SK-N-SH (cell line): ENCODE results near the gene GPLD1. TPM values are rescaled to one million over a fixed set of nuclear protein-coding genes. Genes with fewer than 3 reads are reported as not detected.

Experiments
- CTCF ChIA-PET: fragments of 300-600, 350-600 bp; formaldehyde crosslinking; extraction: SDS; loops from one replicate; lab custom pipeline; 2021; lab: Yijun Ruan, JAX
- POLR2A ChIA-PET: fragments of 350-600 bp; sonication (Branson Sonifier 250); formaldehyde crosslinking; extraction: SDS; loops from one replicate; lab custom pipeline; 2020; ENCODE audit warnings: antibody characterized with exemption, inconsistent platforms; lab: Yijun Ruan, JAX
- DNase-seq: peaks from one replicate; pipeline ENCODE4 v3.0.0; 2012
- H2AFZ ChIP-seq: fragments of 200-600 bp; sonication (generic); 2 replicates; pipeline ENCODE4 v1.8.1; 2016; ENCODE audit warnings: antibody characterized with exemption, mild to moderate bottlenecking, low read depth
- H3F3A ChIP-seq: fragments of 200-600 bp; sonication (generic); replicated peaks from 2 replicates; pipeline ENCODE3; 2016; ENCODE audit warnings: antibody characterized with exemption, mild to moderate bottlenecking; ENCODE audit not compliant: insufficient read depth
- H3K27ac ChIP-seq, 2 experiments: fragments of 200-500 bp in 1 of 2; fragments of 200-600 bp in 1 of 2; sonication (Bioruptor generic) in 1 of 2; sonication (generic), shearing (Covaris generic) in 1 of 2; 2 replicates each; pipeline versions ENCODE4 v1.5.1 to v1.6.1; 2014 to 2016; ENCODE audit warnings: low read depth in 2 of 2, inconsistent platforms in 1 of 2, low read length in 1 of 2, mild to moderate bottlenecking in 1 of 2, mixed read lengths in 1 of 2
- H3K27me3 ChIP-seq: fragments of 200-600 bp; sonication (generic), shearing (Covaris generic); 2 replicates; pipeline ENCODE4 v1.6.1; 2016; ENCODE audit warnings: mixed run types; ENCODE audit not compliant: insufficient read depth
- H3K36me3 ChIP-seq, 2 experiments: fragments of 200-500 bp in 1 of 2; fragments of 200-600 bp in 1 of 2; sonication (Bioruptor generic) in 1 of 2; sonication (generic) in 1 of 2; replicated peaks in 1 of 2; 2 replicates each; pipeline versions ENCODE3 to v1.5.1; 2014 to 2016; ENCODE audit warnings: low read length in 1 of 2, mild to moderate bottlenecking in 1 of 2; ENCODE audit not compliant: insufficient read depth in 2 of 2, control insufficient read depth in 1 of 2
- H3K4me1 ChIP-seq, 2 experiments: fragments of 200-500 bp in 1 of 2; fragments of 200-600 bp in 1 of 2; sonication (Bioruptor generic) in 1 of 2; sonication (generic), shearing (Covaris generic) in 1 of 2; 2 replicates each; pipeline versions ENCODE4 v1.5.1 to v1.6.1; 2014 to 2016; ENCODE audit warnings: low read depth in 1 of 2, low read length in 1 of 2, mixed run types in 1 of 2; ENCODE audit not compliant: insufficient read depth in 2 of 2, control insufficient read depth in 1 of 2
- H3K4me2 ChIP-seq: fragments of 200-600 bp; sonication (generic), shearing (Covaris generic); 2 replicates; pipeline ENCODE4 v1.6.1; 2017; ENCODE audit warnings: mixed run types
- H3K4me3 ChIP-seq, 2 experiments: fragments of 200-500 bp in 1 of 2; fragments of 200-600 bp in 1 of 2; sonication (Bioruptor generic) in 1 of 2; sonication (generic), shearing (Covaris generic) in 1 of 2; 2 replicates each; pipeline versions ENCODE4 v1.5.1 to v1.8.1; 2014 to 2016; ENCODE audit warnings: low read depth in 2 of 2, inconsistent platforms in 1 of 2, low read length in 1 of 2, mild to moderate bottlenecking in 1 of 2, mixed read lengths in 1 of 2, moderate library complexity in 1 of 2
- H3K79me2 ChIP-seq: fragments of 200-600 bp; sonication (generic); 2 replicates; pipeline ENCODE4 v1.8.1; 2017; ENCODE audit warnings: mild to moderate bottlenecking; ENCODE audit not compliant: insufficient read depth
- H3K9ac ChIP-seq: fragments of 200-600 bp; sonication (generic); 2 replicates; pipeline ENCODE4 v1.6.1; 2017; ENCODE audit warnings: mixed run types
- H3K9me2 ChIP-seq: fragments of 200-600 bp; sonication (generic); 2 replicates; pipeline ENCODE4 v1.6.1; 2017; ENCODE audit warnings: mixed run types
- H3K9me3 ChIP-seq: fragments of 200-600 bp; sonication (generic); 2 replicates; pipeline ENCODE4 v1.6.1; 2017; ENCODE audit warnings: mixed run types, mild to moderate bottlenecking, moderate library complexity
- H4K20me1 ChIP-seq: fragments of 200-600 bp; sonication (generic); 2 replicates; pipeline ENCODE4 v1.6.1; 2017; ENCODE audit warnings: mild to moderate bottlenecking, mixed run types; ENCODE audit not compliant: insufficient read depth
- CTCF ChIP-seq: fragments of 200-600 bp; sonication (generic); IDR thresholded peaks from 2 replicates; pipeline ENCODE4 v1.6.1; 2017; ENCODE audit warnings: antibody characterized with exemption, mild to moderate bottlenecking, moderate library complexity
- FOXJ3 ChIP-seq: sonication (generic); formaldehyde crosslinking; IDR thresholded peaks from 2 replicates; pipeline ENCODE4 v1.5.1; 2020; ENCODE audit warnings: mild to moderate bottlenecking, missing genetic modification reagents
- IRF3 ChIP-seq: fragments of 150-350 bp; IDR thresholded peaks from 2 replicates; pipeline ENCODE4 v1.6.1; 2016; ENCODE audit warnings: mild to moderate bottlenecking, low read depth, low read length
- JUND ChIP-seq: IDR thresholded peaks from 2 replicates; pipeline ENCODE4 v1.4.0; 2012
- MEF2A ChIP-seq: IDR thresholded peaks from 2 replicates; pipeline ENCODE4 v1.4.0; 2012; ENCODE audit warnings: low read depth, borderline replicate concordance
- MXI1 ChIP-seq: IDR thresholded peaks from 2 replicates; pipeline ENCODE4 v1.6.1; 2012; ENCODE audit warnings: mild to moderate bottlenecking, low read depth, low read length, improper control_type of control experiment
- RCOR1 ChIP-seq: fragments of 150-350 bp; IDR thresholded peaks from 2 replicates; pipeline ENCODE4 v1.6.1; 2017; ENCODE audit warnings: antibody characterized with exemption, low read length
- TCF12 ChIP-seq: IDR thresholded peaks from 2 replicates; pipeline ENCODE4 v1.4.0; 2012
- USF1 ChIP-seq: IDR thresholded peaks from 2 replicates; pipeline ENCODE4 v1.4.0; 2012; ENCODE audit warnings: low read depth, borderline replicate concordance
- YY1 ChIP-seq: IDR thresholded peaks from 2 replicates; pipeline ENCODE4 v1.4.0; 2012; ENCODE audit warnings: low read depth, mild to moderate bottlenecking
- WGBS: methylation state at CpG from one replicate; pipeline ENCODE4 v1.1.6; 2017; ENCODE audit warnings: low lambda C conversion rate; 5-methylcytosine and 5-hydroxymethylcytosine counted together
- polyA plus RNA-seq, 3 experiments: library from polyadenylated mRNA; depleted of rRNA; stranded (reverse); fragments of >200 nt; gene quantifications; 2 replicates each; pipeline ENCODE4 v1.2.3, GENCODE V29; 2012
- TF ChIP-seq, protein P1 (sequence below): IDR thresholded peaks from 2 replicates; pipeline ENCODE4 v1.6.1; 2012; ENCODE audit warnings: mild to moderate bottlenecking, low read depth, low read length, moderate library complexity
- TF ChIP-seq, protein P2 (sequence below): IDR thresholded peaks from 2 replicates; pipeline ENCODE4; 2012
- TF ChIP-seq, protein P3 (sequence below): IDR thresholded peaks from 2 replicates; pipeline ENCODE4 v1.4.0; 2012; ENCODE audit warnings: low read depth, borderline replicate concordance

Gene GPLD1
- polyA plus RNA-seq, 1 of the 3 experiments (the other 2 are of a cell fraction) = 0.94 TPM

DNA sequence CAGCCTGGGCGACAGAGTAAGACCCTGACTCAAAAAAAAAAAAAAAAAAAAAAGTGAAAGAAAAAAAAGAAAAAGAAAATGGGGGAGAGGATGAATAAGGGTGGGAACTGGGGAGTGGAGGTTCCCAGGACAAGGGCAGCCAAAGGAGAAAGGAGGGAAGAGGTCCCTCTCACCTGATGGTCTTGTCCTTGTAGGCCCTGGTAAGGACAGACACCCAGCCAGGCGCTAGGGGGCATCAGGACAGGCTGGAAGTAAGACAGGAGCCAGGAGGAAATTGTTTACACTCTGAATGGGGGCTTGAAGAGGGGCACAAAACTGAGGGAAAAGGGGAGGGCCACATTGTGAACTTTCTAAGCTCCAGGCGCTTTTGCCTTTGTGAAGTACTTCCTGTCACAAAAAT, 3.1 kb upstream of the GPLD1 start:
- Histone ChIP-seq H3K9me2 (no peaks in the 10 kb centered on the region), H3K27me3 (no peaks in the 10 kb centered on the region), H4K20me1 (no peaks in the 10 kb centered on the region), H3K4me1 (peaks cover 0 to 10% of the 10 kb centered on the region in 2 experiments; a peak in 1 of 4 replicates), H3K9me3 (no peaks in the 10 kb centered on the region), H3K4me2 (no peak overlapping the region), H2AFZ (no peak overlapping the region), H3K4me3 (no peak overlapping the region), H3K79me2 (no peaks in the 10 kb centered on the region), H3K9ac (no peak overlapping the region), H3K27ac (no peak overlapping the region)
- no peak for DNase-seq
- WGBS = 84% methylated on average over 3 of the region's 3 CpGs
- ChIA-PET CTCF (interaction anchor here (0.9 to 3.7 kb wide), 3 partner anchors 29 to 210 kb away, joined by 3 to 13 read pairs (median 4); no protein-coding TSS in a partner anchor), POLR2A (no interaction called here)
- TF ChIP-seq CTCF = 0 out of 2 replicates have a peak, but pooled peaks have one; percentile 10
- TF ChIP-seq RCOR1 = no peak
- TF ChIP-seq, all 33 proteins: peak for 1
- H3F3A ChIP-seq = no peaks in the 10 kb centered on the region
- H3K36me3 ChIP-seq = no peaks in the 10 kb centered on the region

- Histone ChIP-seq H3K9me2 (no peaks in the 10 kb centered on the region), H3K9ac (no peak overlapping the region), H3F3A (no peaks in the 10 kb centered on the region), H3K4me2 (no peak overlapping the region), H3K4me1 (peaks cover 0 to 10% of the 10 kb centered on the region in 2 experiments; a peak in 1 of 4 replicates), H3K4me3 (no peak overlapping the region), H4K20me1 (no peaks in the 10 kb centered on the region), H3K36me3 (no peaks in the 10 kb centered on the region), H3K79me2 (no peaks in the 10 kb centered on the region), H2AFZ (no peak overlapping the region), H3K9me3 (no peaks in the 10 kb centered on the region), H3K27ac (no peak overlapping the region), H3K27me3 (no peaks in the 10 kb centered on the region)
- CTCF ChIA-PET = interaction anchor here (1.1 kb wide), 2 partner anchors 90 to 208 kb away, joined by 3 read pairs; no protein-coding TSS in a partner anchor
- POLR2A ChIA-PET = no interaction called here
- whole genome bisulfite sequencing = 89% methylated on average over 4 of the region's 4 CpGs
- TF ChIP-seq YY1 (no peak), JUND (no peak), USF1 (no peak), TCF12 (no peak), MEF2A (no peak), IRF3 (no peak), MXI1 (no peak), FOXJ3 (no peak)
- TF ChIP-seq, protein P1, sequence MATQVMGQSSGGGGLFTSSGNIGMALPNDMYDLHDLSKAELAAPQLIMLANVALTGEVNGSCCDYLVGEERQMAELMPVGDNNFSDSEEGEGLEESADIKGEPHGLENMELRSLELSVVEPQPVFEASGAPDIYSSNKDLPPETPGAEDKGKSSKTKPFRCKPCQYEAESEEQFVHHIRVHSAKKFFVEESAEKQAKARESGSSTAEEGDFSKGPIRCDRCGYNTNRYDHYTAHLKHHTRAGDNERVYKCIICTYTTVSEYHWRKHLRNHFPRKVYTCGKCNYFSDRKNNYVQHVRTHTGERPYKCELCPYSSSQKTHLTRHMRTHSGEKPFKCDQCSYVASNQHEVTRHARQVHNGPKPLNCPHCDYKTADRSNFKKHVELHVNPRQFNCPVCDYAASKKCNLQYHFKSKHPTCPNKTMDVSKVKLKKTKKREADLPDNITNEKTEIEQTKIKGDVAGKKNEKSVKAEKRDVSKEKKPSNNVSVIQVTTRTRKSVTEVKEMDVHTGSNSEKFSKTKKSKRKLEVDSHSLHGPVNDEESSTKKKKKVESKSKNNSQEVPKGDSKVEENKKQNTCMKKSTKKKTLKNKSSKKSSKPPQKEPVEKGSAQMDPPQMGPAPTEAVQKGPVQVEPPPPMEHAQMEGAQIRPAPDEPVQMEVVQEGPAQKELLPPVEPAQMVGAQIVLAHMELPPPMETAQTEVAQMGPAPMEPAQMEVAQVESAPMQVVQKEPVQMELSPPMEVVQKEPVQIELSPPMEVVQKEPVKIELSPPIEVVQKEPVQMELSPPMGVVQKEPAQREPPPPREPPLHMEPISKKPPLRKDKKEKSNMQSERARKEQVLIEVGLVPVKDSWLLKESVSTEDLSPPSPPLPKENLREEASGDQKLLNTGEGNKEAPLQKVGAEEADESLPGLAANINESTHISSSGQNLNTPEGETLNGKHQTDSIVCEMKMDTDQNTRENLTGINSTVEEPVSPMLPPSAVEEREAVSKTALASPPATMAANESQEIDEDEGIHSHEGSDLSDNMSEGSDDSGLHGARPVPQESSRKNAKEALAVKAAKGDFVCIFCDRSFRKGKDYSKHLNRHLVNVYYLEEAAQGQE = no peak
- TF ChIP-seq, protein P2, sequence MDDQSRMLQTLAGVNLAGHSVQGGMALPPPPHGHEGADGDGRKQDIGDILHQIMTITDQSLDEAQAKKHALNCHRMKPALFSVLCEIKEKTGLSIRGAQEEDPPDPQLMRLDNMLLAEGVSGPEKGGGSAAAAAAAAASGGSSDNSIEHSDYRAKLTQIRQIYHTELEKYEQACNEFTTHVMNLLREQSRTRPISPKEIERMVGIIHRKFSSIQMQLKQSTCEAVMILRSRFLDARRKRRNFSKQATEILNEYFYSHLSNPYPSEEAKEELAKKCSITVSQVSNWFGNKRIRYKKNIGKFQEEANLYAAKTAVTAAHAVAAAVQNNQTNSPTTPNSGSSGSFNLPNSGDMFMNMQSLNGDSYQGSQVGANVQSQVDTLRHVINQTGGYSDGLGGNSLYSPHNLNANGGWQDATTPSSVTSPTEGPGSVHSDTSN = no peak
- TF ChIP-seq, protein P3, sequence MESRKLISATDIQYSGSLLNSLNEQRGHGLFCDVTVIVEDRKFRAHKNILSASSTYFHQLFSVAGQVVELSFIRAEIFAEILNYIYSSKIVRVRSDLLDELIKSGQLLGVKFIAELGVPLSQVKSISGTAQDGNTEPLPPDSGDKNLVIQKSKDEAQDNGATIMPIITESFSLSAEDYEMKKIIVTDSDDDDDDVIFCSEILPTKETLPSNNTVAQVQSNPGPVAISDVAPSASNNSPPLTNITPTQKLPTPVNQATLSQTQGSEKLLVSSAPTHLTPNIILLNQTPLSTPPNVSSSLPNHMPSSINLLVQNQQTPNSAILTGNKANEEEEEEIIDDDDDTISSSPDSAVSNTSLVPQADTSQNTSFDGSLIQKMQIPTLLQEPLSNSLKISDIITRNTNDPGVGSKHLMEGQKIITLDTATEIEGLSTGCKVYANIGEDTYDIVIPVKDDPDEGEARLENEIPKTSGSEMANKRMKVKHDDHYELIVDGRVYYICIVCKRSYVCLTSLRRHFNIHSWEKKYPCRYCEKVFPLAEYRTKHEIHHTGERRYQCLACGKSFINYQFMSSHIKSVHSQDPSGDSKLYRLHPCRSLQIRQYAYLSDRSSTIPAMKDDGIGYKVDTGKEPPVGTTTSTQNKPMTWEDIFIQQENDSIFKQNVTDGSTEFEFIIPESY = no peak
- no peak for DNase-seq
Measured at GRCh38 chr6:24490948-24491347, 1.6 kb upstream of the GPLD1 start.
